Gastrocnemius medialis (tissue), 4 donors: ENCODE results near the gene STKLD1. TPM values are rescaled to one million over a fixed set of nuclear protein-coding genes. Genes with fewer than 3 reads are reported as not detected.
"Not testable (repeated sequence)": the region's sequence is repeated elsewhere in the genome, so short reads cannot be mapped to it uniquely, and the experiment has no call there.

Experiments used
- ATAC-seq, 2 donors: fragments of 150-250 bp; one replicate each; pipeline ENCODE4 v1.9.1; 2016
- DNase-seq, 2 donors: peaks; one replicate each; pipeline ENCODE4 v3.0.0-alpha.2; 2019
- H3K27ac ChIP-seq, 4 donors: fragments of 200-600 bp; sonication (generic); 1 replicate in 1 of 4; 2 replicates in 3 of 4; pipeline ENCODE4 v1.5.1; 2016 to 2018; ENCODE audit warnings: mild to moderate bottlenecking in 2 of 4, moderate library complexity in 1 of 4
- H3K27me3 ChIP-seq, 3 donors: fragments of 200-600 bp; sonication (generic) in 2 of 3; 1 replicate in 1 of 3; 2 replicates in 2 of 3; pipeline versions ENCODE4 v1.5.1 to v1.6.0; 2016 to 2019; ENCODE audit warnings: mild to moderate bottlenecking in 1 of 3, moderate library complexity in 1 of 3
- H3K36me3 ChIP-seq, 2 donors: fragments of 200-600 bp; sonication (generic) in 1 of 2; one replicate each; pipeline ENCODE4 v1.5.1; 2017 to 2018
- H3K4me1 ChIP-seq, 2 donors: fragments of 200-600 bp; sonication (generic) in 1 of 2; one replicate each; pipeline ENCODE4 v1.5.1; 2016 to 2017; ENCODE audit warnings: mild to moderate bottlenecking in 2 of 2
- H3K4me3 ChIP-seq, 4 donors: fragments of 200-600 bp; sonication (generic) in 3 of 4; 1 replicate in 1 of 4; 2 replicates in 3 of 4; pipeline ENCODE4 v1.5.1; 2016 to 2019; ENCODE audit warnings: mild to moderate bottlenecking in 2 of 4
- H3K9me3 ChIP-seq, 3 donors: fragments of 200-600 bp; sonication (generic) in 2 of 3; 1 replicate in 1 of 3; 2 replicates in 2 of 3; pipeline ENCODE4 v1.5.1; 2016 to 2019
- CTCF ChIP-seq, 5 experiments: fragments of 450-650 bp in 3 of 5; fragments of 200-600 bp in 2 of 5; sonication (generic) in 2 of 5; IDR thresholded peaks in 4 of 5; conservative IDR thresholded peaks in 1 of 5; 1 replicate in 4 of 5; 2 replicates in 1 of 5; pipeline ENCODE4 v1.5.1; 2016 to 2019; ENCODE audit warnings: antibody characterized with exemption in 5 of 5, mild to moderate bottlenecking in 3 of 5, moderate library complexity in 3 of 5
- POLR2A ChIP-seq, 2 donors: fragments of 450-650 bp; IDR thresholded peaks; one replicate each; pipeline ENCODE4 v1.6.1; 2017; ENCODE audit warnings: antibody characterized with exemption in 2 of 2, mild to moderate bottlenecking in 2 of 2, moderate library complexity in 2 of 2
- in situ Hi-C, 4 donors: fragments of 200-750 bp; cut with MboI; loops; one replicate each; pipeline versions ENCODE4 v1.15.0 to v1.8.0; 2017; ENCODE audit warnings: low sequenced_read_pairs in 4 of 4
- intact Hi-C: fragments of 100-400 bp; cut with DNase I; formaldehyde crosslinking; loops from one replicate; pipeline ENCODE4 v1.15.1; 2023; ENCODE audit warnings: low total_unique reads
- total RNA-seq, 4 donors: library from RNA; depleted of rRNA; stranded (reverse); fragments of >200 nt; gene quantifications; one replicate each; pipeline versions ENCODE4 v1.1.0 to v1.2.3, GENCODE V29; 2016

Gene STKLD1
- total RNA-seq, 4 donors from 2014 or later: 0.35 to 1.4 (median 1.1) TPM; not detected in 1

DNA sequence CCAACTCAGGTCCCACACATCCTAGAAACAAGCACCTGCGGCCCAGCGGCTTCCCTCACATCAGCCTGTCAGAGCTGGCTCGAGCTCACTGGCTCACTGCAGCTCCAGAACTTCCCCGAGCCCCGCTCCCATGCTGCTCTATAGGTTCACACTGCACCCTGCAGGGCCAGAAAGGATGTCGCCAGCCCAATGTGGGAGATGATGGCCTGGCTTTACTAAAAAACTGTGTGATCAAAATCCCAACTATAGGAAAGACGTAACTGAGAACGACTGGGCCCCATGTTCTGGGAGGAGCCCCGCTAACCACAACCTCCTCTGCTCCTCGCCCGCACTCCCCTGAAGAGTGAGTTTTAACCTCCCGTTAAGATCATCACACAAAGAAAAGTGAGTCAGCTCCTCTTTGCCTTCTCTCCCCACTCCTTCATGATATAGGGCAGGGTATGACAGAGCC lies 4.9 kb upstream of the STKLD1 start:
- ATAC-seq (no peak), DNase-seq (no peak)
- Histone ChIP-seq H3K36me3 (peaks cover 0 to 11% of the 10 kb centered on the region in 2 donors), H3K27me3 (no peaks in the 10 kb centered on the region), H3K4me1 (peaks cover 64 to 71% of the 10 kb centered on the region in 2 donors), H3K27ac (peak overlapping the region in 3 of 4 donors; percentile 4 to 27 (median 24)), H3K4me3 (no peak overlapping the region), H3K9me3 (no peaks in the 10 kb centered on the region)
- intact Hi-C loops: loop anchor here (10.0 kb wide), 1 partner anchor 654 kb away; the partner anchor contains the start of gene BRD3OS
- no peak for TF ChIP-seq CTCF (IDR thresholded peaks at IDR 0.05 in 4 of 5, conservative IDR thresholded peaks at IDR 0.05 in 1 of 5)
- TF ChIP-seq POLR2A (IDR thresholded peaks at IDR 0.05): no peak
- in situ Hi-C loops: no loop called here

DNA sequence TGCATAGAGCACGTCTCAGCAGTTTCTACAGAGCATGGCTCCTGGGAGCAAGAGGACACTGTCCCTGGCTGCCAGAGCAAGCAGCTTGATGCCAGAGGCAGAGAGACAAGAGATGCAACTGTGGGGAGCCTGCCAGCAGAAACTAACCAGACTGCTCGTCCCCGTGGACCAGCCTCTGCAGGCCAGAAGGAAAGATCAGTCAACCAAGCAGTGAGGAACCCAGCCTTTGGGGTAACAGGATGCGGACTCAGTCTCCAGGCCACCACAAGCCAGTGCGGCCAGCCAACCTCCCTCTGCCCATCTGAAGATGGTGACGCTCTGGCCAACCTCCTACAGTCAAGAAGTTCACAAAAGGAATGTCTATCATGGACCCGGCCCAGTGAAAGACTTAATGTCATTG lies 4.0 kb upstream of the STKLD1 start:
- peaks cover 66 to 76% of the 10 kb centered on the region in 2 donors for H3K4me1 ChIP-seq
- DNase-seq: peak in 1 of 2 donors; percentile 70
- no peak for TF ChIP-seq CTCF (IDR thresholded peaks at IDR 0.05 in 4 of 5, conservative IDR thresholded peaks at IDR 0.05 in 1 of 5)
- no peak for TF ChIP-seq POLR2A (IDR thresholded peaks at IDR 0.05)
- no peaks in the 10 kb centered on the region for H3K9me3 ChIP-seq
- H3K27ac ChIP-seq: peak overlapping the region in 3 of 4 donors; percentile 4 to 27 (median 24)
- in situ Hi-C loops (no loop called here), intact Hi-C loops (loop anchor here (10.0 kb wide), 1 partner anchor 653 kb away; the partner anchor contains the start of gene BRD3OS)
- ATAC-seq: no peak
- no peak overlapping the region for H3K4me3 ChIP-seq
- H3K36me3 ChIP-seq: peaks cover 0 to 3% of the 10 kb centered on the region in 2 donors
- no peaks in the 10 kb centered on the region for H3K27me3 ChIP-seq

- Histone ChIP-seq H3K4me1 (peaks cover 42 to 56% of the 10 kb centered on the region in 2 donors), H3K27ac (peak overlapping the region; percentile 77 to 97 (median 90)), H3K9me3 (no peaks in the 10 kb centered on the region), H3K4me3 (peak overlapping the region; percentile 58 to 96 (median 83)), H3K27me3 (no peaks in the 10 kb centered on the region), H3K36me3 (no peaks in the 10 kb centered on the region)
- TF ChIP-seq CTCF (IDR thresholded peaks at IDR 0.05 in 4 of 5, conservative IDR thresholded peaks at IDR 0.05 in 1 of 5) (no peak), POLR2A (IDR thresholded peaks at IDR 0.05) (no peak)
- ATAC-seq (no peak), DNase-seq (no peak)
- in situ Hi-C loops (no loop called here), intact Hi-C loops (loop anchor here (5.0 to 10.0 kb wide), 2 partner anchors 43 to 650 kb away; partner anchors contain the start of genes BRD3OS and REXO4)
Observed at GRCh38 chr9:133374612-133375115, 1.5 kb upstream of the STKLD1 start.

GRCh38 chr9:133375116-133375723 lies 946 bp upstream of the STKLD1 start:
- Histone ChIP-seq H3K27ac (peak overlapping the region; percentile 77 to 97 (median 90)), H3K4me1 (peaks cover 37 to 51% of the 10 kb centered on the region in 2 donors), H3K36me3 (no peaks in the 10 kb centered on the region), H3K9me3 (no peaks in the 10 kb centered on the region), H3K27me3 (no peaks in the 10 kb centered on the region), H3K4me3 (peak overlapping the region; percentile 58 to 96 (median 83))
- DNase-seq (no peak), ATAC-seq (peak; percentile 23 to 24)
- intact Hi-C loops (loop anchor here (5.0 to 10.0 kb wide), 2 partner anchors 42 to 650 kb away; partner anchors contain the start of genes BRD3OS and REXO4), in situ Hi-C loops (no loop called here)
- TF ChIP-seq POLR2A (IDR thresholded peaks at IDR 0.05) (no peak), CTCF (IDR thresholded peaks at IDR 0.05 in 4 of 5, conservative IDR thresholded peaks at IDR 0.05 in 1 of 5) (no peak)

GRCh38 chr9:133377280-133377679 lies 1.1 kb downstream of the STKLD1 start:
- H3K27me3 ChIP-seq, H3K27ac ChIP-seq, H3K36me3 ChIP-seq, DNase-seq, H3K9me3 ChIP-seq, H3K4me3 ChIP-seq, in situ Hi-C loops, ATAC-seq: not testable (repeated sequence)
- H3K4me1 ChIP-seq: peaks cover 22 to 30% of the 10 kb centered on the region in 2 donors
- intact Hi-C loops: loop anchor here (1.0 to 10.0 kb wide), 4 partner anchors 20 to 648 kb away; partner anchors contain the start of genes BRD3OS, REXO4, SURF1 and SURF2
